Mesendoderm (in vitro differentiated cells): Measurements from ENCODE around the gene HECTD2.
"Not testable (repeated sequence)": the region's sequence is repeated elsewhere in the genome, so short reads cannot be mapped to it uniquely, and the experiment has no call there.

Source experiments
- DNase-seq: peaks from one replicate; pipeline ENCODE4 v3.0.0; 2013
- H2AK5ac ChIP-seq: 2 replicates; pipeline ENCODE4 v1.6.1; 2013; ENCODE audit warnings: low read length, inconsistent platforms
- H2BK120ac ChIP-seq: 2 replicates; pipeline ENCODE4 v1.6.1; 2013; ENCODE audit warnings: low read depth, mild to moderate bottlenecking, low read length, moderate library complexity, mixed read lengths
- H2BK15ac ChIP-seq: replicated peaks from 2 replicates; pipeline ENCODE4 v1.6.1; 2013; ENCODE audit warnings: low read depth, mild to moderate bottlenecking, moderate library complexity
- H2BK5ac ChIP-seq: 2 replicates; pipeline ENCODE4 v1.6.1; 2013; ENCODE audit warnings: low read length, inconsistent platforms
- H3K18ac ChIP-seq: 2 replicates; pipeline ENCODE4 v1.6.1; 2013; ENCODE audit warnings: mild to moderate bottlenecking, low read length, mixed read lengths
- H3K23ac ChIP-seq: one replicate; pipeline ENCODE4 v1.6.1; 2013; ENCODE audit warnings: low read length
- H3K27ac ChIP-seq: 2 replicates; pipeline ENCODE4 v1.5.1; 2013; ENCODE audit warnings: low read depth, mild to moderate bottlenecking, inconsistent platforms, low read length, moderate library complexity
- H3K27me3 ChIP-seq: 2 replicates; pipeline ENCODE4 v1.6.1; 2013; ENCODE audit warnings: low read length, control low read depth, mild to moderate bottlenecking, inconsistent platforms; ENCODE audit not compliant: insufficient read depth, poor library complexity
- H3K36me3 ChIP-seq: 2 replicates; pipeline ENCODE4 v1.6.1; 2013; ENCODE audit warnings: low read length, inconsistent platforms; ENCODE audit not compliant: control insufficient read depth, insufficient read depth
- H3K4ac ChIP-seq: one replicate; pipeline ENCODE4 v1.6.1; 2013; ENCODE audit warnings: low read depth, mild to moderate bottlenecking, low read length, moderate library complexity
- H3K4me1 ChIP-seq: 2 replicates; pipeline ENCODE4 v1.6.1; 2013; ENCODE audit warnings: low read depth, low read length, inconsistent platforms; ENCODE audit not compliant: control insufficient read depth
- H3K4me2 ChIP-seq: 2 replicates; pipeline ENCODE4 v1.6.1; 2013; ENCODE audit warnings: low read length
- H3K4me3 ChIP-seq: 2 replicates; pipeline ENCODE4 v1.5.1; 2013; ENCODE audit warnings: mild to moderate bottlenecking, low read length
- H3K56ac ChIP-seq: one replicate; pipeline ENCODE4 v1.6.1; 2013; ENCODE audit warnings: low read length
- H3K79me1 ChIP-seq: 2 replicates; pipeline ENCODE4 v1.6.1; 2013; ENCODE audit warnings: low read length, inconsistent platforms
- H3K79me2 ChIP-seq: 2 replicates; pipeline ENCODE4 v1.6.1; 2013; ENCODE audit warnings: mild to moderate bottlenecking, low read length; ENCODE audit not compliant: control insufficient read depth, insufficient read depth
- H3K9ac ChIP-seq: 2 replicates; pipeline ENCODE4 v1.6.1; 2013; ENCODE audit warnings: low read length, inconsistent platforms
- H4K5ac ChIP-seq: one replicate; pipeline ENCODE4 v1.6.1; 2013; ENCODE audit warnings: low read length
- H4K8ac ChIP-seq: one replicate; pipeline ENCODE4 v1.6.1; 2013; ENCODE audit warnings: low read depth, mild to moderate bottlenecking, control low read depth, low read length, moderate library complexity
- WGBS: extraction: QIAGEN DNeasy Blood & Tissue Kit; methylation state at CpG from one replicate; pipeline ENCODE4 v1.1.7; 2013; ENCODE audit warnings: low lambda C conversion rate, missing lambda C conversion rate; ENCODE audit not compliant: insufficient coverage; ENCODE audit errors: extremely low coverage; 5-methylcytosine and 5-hydroxymethylcytosine counted together

HECTD2 gene

DNA sequence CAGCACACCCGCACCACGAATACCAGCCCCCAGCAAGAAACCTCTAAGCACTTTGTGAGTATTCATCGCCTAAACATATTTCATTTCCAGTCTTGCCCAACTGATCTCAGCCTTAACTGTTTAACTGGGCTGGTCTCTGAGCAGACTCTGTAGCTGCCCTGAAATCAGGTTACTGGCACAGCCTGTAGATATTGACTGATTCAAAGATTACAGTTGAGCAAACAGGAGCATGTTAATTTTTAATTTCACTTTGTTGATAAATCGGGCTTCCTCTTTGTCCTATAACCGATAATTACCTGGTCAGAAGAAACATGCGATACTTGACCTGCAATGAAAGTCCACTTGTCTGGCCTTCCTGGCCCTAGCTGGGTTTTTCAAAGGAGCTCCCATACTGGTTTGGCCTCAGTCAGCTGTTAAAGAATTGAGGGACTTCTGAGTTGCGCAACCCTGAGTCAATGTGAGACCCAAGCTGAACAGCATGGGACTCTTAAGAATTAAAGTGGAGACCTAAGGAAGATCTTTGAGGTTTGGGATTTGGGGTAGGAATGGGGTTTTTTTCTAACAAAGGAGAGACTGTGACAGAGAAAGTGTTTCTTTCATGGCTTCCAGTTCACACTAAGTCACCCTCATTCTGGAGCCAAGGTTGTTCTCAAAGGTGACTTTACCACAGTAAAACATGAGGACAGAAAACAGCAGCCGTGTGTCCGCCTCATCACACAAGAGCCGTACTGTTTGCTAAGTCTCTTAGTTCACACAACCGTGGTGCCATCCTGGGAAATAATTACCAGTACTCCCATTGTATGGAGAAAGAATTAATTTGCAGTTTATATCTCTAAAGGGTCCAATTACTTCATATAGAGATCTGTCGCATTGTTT, 146.8 kb downstream of the HECTD2 start:
- H2AK5ac ChIP-seq: no peak overlapping the region
- no peak overlapping the region for H4K8ac ChIP-seq
- no peak overlapping the region for H2BK15ac ChIP-seq
- no peaks in the 10 kb centered on the region for H3K79me1 ChIP-seq
- H3K36me3 ChIP-seq: no peaks in the 10 kb centered on the region
- no peak overlapping the region for H3K9ac ChIP-seq
- no peak overlapping the region for H3K4me3 ChIP-seq
- H2BK120ac ChIP-seq: no peak overlapping the region
- H3K4ac ChIP-seq: peak overlapping the region; percentile 18
- H3K27me3 ChIP-seq: no peaks in the 10 kb centered on the region
- H3K56ac ChIP-seq: no peak overlapping the region
- no peak for DNase-seq
- H3K23ac ChIP-seq: no peak overlapping the region
- H3K4me1 ChIP-seq: no peaks in the 10 kb centered on the region
- WGBS: no CpG with 5 or more reads among the region's 12 CpGs
- H3K27ac ChIP-seq: no peak overlapping the region
- H2BK5ac ChIP-seq: no peak overlapping the region
- no peak overlapping the region for H3K18ac ChIP-seq
- no peak overlapping the region for H3K4me2 ChIP-seq
- no peaks in the 10 kb centered on the region for H3K79me2 ChIP-seq
- H4K5ac ChIP-seq: no peak overlapping the region

DNA sequence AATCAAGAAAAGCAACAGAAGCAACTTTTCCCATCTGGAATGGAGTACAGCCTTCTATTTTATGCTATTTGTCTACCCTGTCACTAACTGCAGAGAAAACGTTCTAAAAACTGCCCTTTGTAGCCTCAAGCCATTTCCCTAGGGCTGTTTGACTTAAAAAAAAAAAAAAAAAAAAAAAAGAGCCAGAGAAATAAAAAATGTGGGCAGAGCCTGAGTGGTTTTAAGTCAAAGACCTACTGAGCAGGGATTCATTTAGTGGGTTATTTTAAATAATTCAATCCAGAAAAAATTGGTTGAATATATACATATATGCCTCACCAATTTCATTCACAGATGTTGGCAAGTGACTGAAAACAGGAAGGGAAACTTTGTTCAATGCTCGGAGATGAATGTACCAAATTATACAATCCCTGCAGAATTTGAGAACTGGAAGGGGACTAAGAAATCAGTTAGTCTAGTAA, 147.5 kb downstream of the HECTD2 start:
- Histone ChIP-seq H3K27me3 (no peaks in the 10 kb centered on the region), H3K56ac (no peak overlapping the region), H3K4me1 (no peaks in the 10 kb centered on the region), H2BK120ac (no peak overlapping the region), H2BK15ac (no peak overlapping the region), H3K4me2 (no peak overlapping the region), H3K79me1 (no peaks in the 10 kb centered on the region), H4K5ac (no peak overlapping the region), H3K23ac (no peak overlapping the region), H2BK5ac (no peak overlapping the region), H3K9ac (no peak overlapping the region), H4K8ac (no peak overlapping the region), H3K18ac (no peak overlapping the region), H3K4ac (no peak overlapping the region), H3K79me2 (no peaks in the 10 kb centered on the region), H3K27ac (no peak overlapping the region), H3K4me3 (no peak overlapping the region), H2AK5ac (no peak overlapping the region), H3K36me3 (no peaks in the 10 kb centered on the region)
- WGBS: no CpG with 5 or more reads among the region's 2 CpGs
- DNase-seq: no peak

DNA sequence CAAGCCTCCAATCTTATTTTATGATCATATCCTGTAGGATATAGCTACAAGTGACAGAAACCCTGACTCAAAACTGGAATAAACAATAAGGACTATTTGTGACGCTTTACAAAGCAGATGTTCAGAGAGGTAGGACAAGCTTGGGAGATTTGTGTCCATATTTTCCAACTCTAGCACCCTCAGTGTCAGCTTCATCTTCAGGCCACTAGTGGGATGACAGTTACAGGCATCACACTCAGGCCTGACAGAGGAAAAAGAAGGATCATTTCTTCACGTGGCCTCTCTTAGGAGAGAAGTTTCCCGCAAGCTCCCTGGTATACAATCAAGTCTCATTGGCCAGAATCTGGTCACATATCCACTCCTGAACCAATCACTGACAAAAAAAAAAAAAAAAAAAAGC, 148.3 kb downstream of the HECTD2 start:
- Histone ChIP-seq H3K4me2 (no peak overlapping the region), H3K36me3 (no peaks in the 10 kb centered on the region), H3K9ac (no peak overlapping the region), H3K4ac (no peak overlapping the region), H3K79me2 (no peaks in the 10 kb centered on the region), H2BK15ac (no peak overlapping the region), H3K4me3 (no peak overlapping the region), H3K27me3 (no peaks in the 10 kb centered on the region), H2AK5ac (no peak overlapping the region), H3K56ac (no peak overlapping the region), H3K79me1 (no peaks in the 10 kb centered on the region), H2BK120ac (no peak overlapping the region), H2BK5ac (no peak overlapping the region), H4K5ac (no peak overlapping the region), H3K18ac (no peak overlapping the region), H3K4me1 (no peaks in the 10 kb centered on the region), H4K8ac (no peak overlapping the region), H3K23ac (no peak overlapping the region), H3K27ac (no peak overlapping the region)
- no peak for DNase-seq
- WGBS: no CpG with 5 or more reads among the region's 3 CpGs

DNA sequence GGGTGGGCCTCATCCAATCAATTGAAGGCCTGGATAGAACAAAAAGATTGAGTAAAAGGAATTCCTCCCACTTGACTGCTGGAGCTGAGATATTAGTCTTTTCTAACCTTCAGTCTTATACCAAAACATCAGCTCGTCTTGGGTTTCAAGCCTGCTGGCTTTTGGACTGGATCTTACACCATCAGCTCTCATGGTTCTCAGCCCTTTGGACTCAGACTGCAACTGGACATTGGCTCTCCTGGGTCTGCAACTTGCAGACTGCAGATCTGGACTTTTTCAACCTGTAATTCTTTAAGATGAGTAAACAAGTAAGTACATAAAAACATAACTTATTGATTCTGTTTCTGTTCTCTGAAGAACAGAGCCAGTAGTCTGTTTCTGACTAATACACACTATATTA, 149.0 kb downstream of the HECTD2 start:
- H3K4ac ChIP-seq: no peak overlapping the region
- H3K56ac ChIP-seq: no peak overlapping the region
- H2AK5ac ChIP-seq: no peak overlapping the region
- no peaks in the 10 kb centered on the region for H3K79me2 ChIP-seq
- H3K9ac ChIP-seq: no peak overlapping the region
- H3K79me1 ChIP-seq: no peaks in the 10 kb centered on the region
- H3K36me3 ChIP-seq: no peaks in the 10 kb centered on the region
- H3K18ac ChIP-seq: no peak overlapping the region
- no peak overlapping the region for H4K8ac ChIP-seq
- no peak overlapping the region for H3K4me2 ChIP-seq
- no peak overlapping the region for H3K23ac ChIP-seq
- no peak for DNase-seq
- H2BK15ac ChIP-seq: no peak overlapping the region
- WGBS: no CpG with 5 or more reads among the region's 1 CpG
- H3K27ac ChIP-seq: no peak overlapping the region
- no peak overlapping the region for H4K5ac ChIP-seq
- H2BK5ac ChIP-seq: no peak overlapping the region
- H3K4me1 ChIP-seq: no peaks in the 10 kb centered on the region
- H3K4me3 ChIP-seq: no peak overlapping the region
- no peaks in the 10 kb centered on the region for H3K27me3 ChIP-seq
- no peak overlapping the region for H2BK120ac ChIP-seq

DNA sequence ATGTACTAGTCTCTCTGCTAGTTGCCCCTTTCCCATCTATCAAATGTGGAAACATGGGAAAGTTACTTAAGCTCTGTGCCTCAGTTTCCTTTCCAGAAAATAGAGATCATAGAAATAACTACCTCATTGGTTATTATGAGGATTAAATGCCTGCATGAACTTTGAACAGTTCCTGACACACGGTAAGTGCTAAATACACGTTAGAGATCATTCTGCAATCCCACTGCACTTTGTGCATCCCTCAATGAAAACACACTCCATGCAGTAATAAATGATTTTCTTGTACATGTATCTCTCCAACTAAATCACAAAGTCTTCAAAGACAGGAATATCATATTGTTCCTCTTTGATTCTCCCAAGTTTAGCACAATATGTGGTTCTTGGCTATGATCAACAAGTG, 149.6 kb downstream of the HECTD2 start:
- Histone ChIP-seq H3K27me3 (no peaks in the 10 kb centered on the region), H3K56ac (no peak overlapping the region), H3K4me1 (no peaks in the 10 kb centered on the region), H2AK5ac (no peak overlapping the region), H4K8ac (no peak overlapping the region), H3K9ac (no peak overlapping the region), H3K4me3 (no peak overlapping the region), H3K23ac (no peak overlapping the region), H4K5ac (no peak overlapping the region), H3K18ac (no peak overlapping the region), H3K27ac (no peak overlapping the region), H3K4me2 (no peak overlapping the region), H2BK5ac (no peak overlapping the region), H2BK15ac (no peak overlapping the region), H3K79me1 (no peaks in the 10 kb centered on the region), H3K36me3 (no peaks in the 10 kb centered on the region), H2BK120ac (no peak overlapping the region), H3K79me2 (no peaks in the 10 kb centered on the region), H3K4ac (no peak overlapping the region)
- WGBS: no CpG with 5 or more reads among the region's 2 CpGs
- no peak for DNase-seq

DNA sequence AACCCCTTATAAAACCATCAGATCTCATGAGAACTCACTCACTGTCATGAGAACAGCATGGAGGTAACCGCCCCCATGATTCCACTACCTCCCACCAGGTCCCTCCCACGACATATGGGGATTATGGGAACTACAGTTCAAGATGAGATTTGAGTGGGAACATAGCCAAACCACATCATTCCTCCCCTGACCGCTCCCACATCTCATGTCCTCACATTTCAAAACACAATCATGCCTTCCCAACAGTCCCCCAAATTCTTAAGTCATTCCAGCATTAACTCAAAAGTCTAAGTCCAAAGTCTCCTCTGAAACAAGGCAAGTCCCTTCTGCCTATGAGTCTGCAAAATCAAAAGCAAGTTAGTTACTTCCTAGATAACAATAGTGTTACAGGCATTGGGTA, 150.7 kb downstream of the HECTD2 start:
- H3K4me2 ChIP-seq, H3K27me3 ChIP-seq, H3K56ac ChIP-seq, H3K79me2 ChIP-seq, H3K36me3 ChIP-seq, H3K4ac ChIP-seq, H2BK15ac ChIP-seq, H3K79me1 ChIP-seq, H3K23ac ChIP-seq, H3K27ac ChIP-seq, H4K5ac ChIP-seq, H3K18ac ChIP-seq, H2BK120ac ChIP-seq, H3K4me3 ChIP-seq, DNase-seq, H2BK5ac ChIP-seq, H3K9ac ChIP-seq, H2AK5ac ChIP-seq, H3K4me1 ChIP-seq, H4K8ac ChIP-seq: not testable (repeated sequence)
- no CpG with 5 or more reads among the region's 3 CpGs for WGBS
